ENCODE measurements around the gene ANKRD44.
"Not testable (repeated sequence)": the region's sequence is repeated elsewhere in the genome, so short reads cannot be mapped to it uniquely, and the experiment has no call there.

The ANKRD44 gene

GRCh38 chr2:197071213-197071612, 239.4 kb downstream of the ANKRD44 start:
- DNase-seq: no peak

- DNase-seq: no peak
Measured at GRCh38 chr2:197069958-197070357, 240.6 kb downstream of the ANKRD44 start.

GRCh38 chr2:197062574-197062973, 248.0 kb downstream of the ANKRD44 start:
- DNase-seq: not testable (repeated sequence)

GRCh38 chr2:197059477-197059876, 251.1 kb downstream of the ANKRD44 start:
- DNase-seq: no peak

GRCh38 chr2:197058777-197059300, 251.7 kb downstream of the ANKRD44 start:
- DNase-seq: no peak

- DNase-seq: no peak
Measured at GRCh38 chr2:197057959-197058358, 252.6 kb downstream of the ANKRD44 start.

GRCh38 chr2:197055045-197055444, 255.5 kb downstream of the ANKRD44 start:
- DNase-seq: no peak

GRCh38 chr2:197054437-197054836, 256.1 kb downstream of the ANKRD44 start:
- DNase-seq: no peak

GRCh38 chr2:197052356-197052755, 258.2 kb downstream of the ANKRD44 start:
- no peak for DNase-seq

GRCh38 chr2:197045115-197045514, 265.5 kb downstream of the ANKRD44 start:
- DNase-seq: peak; percentile 51

GRCh38 chr2:197042739-197043196, 267.8 kb downstream of the ANKRD44 start:
- DNase-seq: no peak

- DNase-seq: no peak
Measured at GRCh38 chr2:197037863-197038398, 272.6 kb downstream of the ANKRD44 start.

GRCh38 chr2:197035002-197035401, 275.6 kb downstream of the ANKRD44 start:
- no peak for DNase-seq

- no peak for DNase-seq
Measured at GRCh38 chr2:197034292-197034691, 276.3 kb downstream of the ANKRD44 start.

- DNase-seq: no peak
Measured at GRCh38 chr2:197033222-197033621, 277.4 kb downstream of the ANKRD44 start.

GRCh38 chr2:197031803-197032202, 278.8 kb downstream of the ANKRD44 start:
- DNase-seq: no peak

- no peak for DNase-seq
Measured at GRCh38 chr2:197030090-197030489, 280.5 kb downstream of the ANKRD44 start.

GRCh38 chr2:197028633-197029032, 281.9 kb downstream of the ANKRD44 start:
- no peak for DNase-seq

GRCh38 chr2:197028230-197028629, 282.4 kb downstream of the ANKRD44 start:
- no peak for DNase-seq

- DNase-seq: no peak
Measured at GRCh38 chr2:197024206-197024605, 286.4 kb downstream of the ANKRD44 start.

- not testable (repeated sequence) for DNase-seq
Measured at GRCh38 chr2:197020921-197021320, 289.7 kb downstream of the ANKRD44 start.

- no peak for DNase-seq
Measured at GRCh38 chr2:197013098-197013497, 297.5 kb downstream of the ANKRD44 start.

- DNase-seq: peak; percentile 46
Measured at GRCh38 chr2:197011801-197012641, 298.6 kb downstream of the ANKRD44 start.

- peak; percentile 24 for DNase-seq
Measured at GRCh38 chr2:197011021-197011417, 299.6 kb downstream of the ANKRD44 start.

Measured in MV-4-11 (cell line).